HepG2 (cell line): ENCODE results near the gene GPR176. TPM values are rescaled to one million over a fixed set of nuclear protein-coding genes. Genes with fewer than 3 reads are reported as not detected.
"Not testable (repeated sequence)": the region's sequence is repeated elsewhere in the genome, so short reads cannot be mapped to it uniquely, and the experiment has no call there.

Experiments
- ATAC-seq: fragments of 200-7000 bp; cut with Tn5 transposase; 3 replicates; pipeline ENCODE4 v1.9.1; 2020; ENCODE audit warnings: mild to moderate bottlenecking, moderate library complexity
- BruUV-seq: library from RNA; stranded (reverse); fragments of 400-500 nt; replicated peaks from 2 replicates; lab custom pipeline; 2021; lab: Mats Ljungman, UMichigan
- CTCF ChIA-PET: fragments of 300-600 bp; formaldehyde crosslinking; extraction: SDS; loops from one replicate; lab custom pipeline; 2021; ENCODE audit warnings: low total read pairs, inconsistent platforms, low intra/inter-chr PET ratio; lab: Yijun Ruan, JAX
- POLR2A ChIA-PET: fragments of 350-600 bp; sonication (Branson Sonifier 250); formaldehyde crosslinking; loops from one replicate; lab custom pipeline; 2020; ENCODE audit warnings: antibody characterized with exemption, inconsistent platforms; lab: Yijun Ruan, JAX
- DNase-seq: peaks from one replicate; pipeline ENCODE4 v3.0.0-alpha.2; 2015; ENCODE audit warnings: low spot score
- FAIRE-seq: peaks from 3 replicates; lab custom pipeline; 2011; peaks lifted over from hg19 to GRCh38; lab: Jason Lieb, UNC
- H2AFZ ChIP-seq: one replicate; pipeline ENCODE4 v1.6.1; 2011; ENCODE audit warnings: low read length, inconsistent platforms
- H3K27ac ChIP-seq: fragments of 300-600 bp; 3 replicates; pipeline ENCODE4 v1.8.0; 2011; ENCODE audit warnings: mixed run types, mild to moderate bottlenecking, mixed read lengths, low read length, inconsistent platforms; ENCODE audit not compliant: insufficient read depth; ENCODE audit errors: extremely low read length
- H3K27me3 ChIP-seq, 2 experiments: fragments of 200-600 bp in 1 of 2; 2 replicates in 1 of 2; 3 replicates in 1 of 2; pipeline versions ENCODE4 v1.6.0 to v1.8.0; 2011; ENCODE audit warnings: low read length in 2 of 2, mild to moderate bottlenecking in 2 of 2, moderate library complexity in 2 of 2, inconsistent platforms in 1 of 2; ENCODE audit not compliant: insufficient read depth in 2 of 2, control insufficient read depth in 1 of 2
- H3K36me3 ChIP-seq, 2 experiments: fragments of 200-600 bp in 1 of 2; replicated peaks in 1 of 2; 2 replicates in 1 of 2; 3 replicates in 1 of 2; pipeline versions ENCODE4 v1.5.1 to v1.8.0; 2011; ENCODE audit warnings: low read length in 2 of 2, inconsistent platforms in 1 of 2; ENCODE audit not compliant: insufficient read depth in 2 of 2, control insufficient read depth in 1 of 2
- H3K4me1 ChIP-seq: 2 replicates; pipeline ENCODE4 v1.5.1; 2012; ENCODE audit warnings: low read length, inconsistent platforms; ENCODE audit not compliant: insufficient read depth
- H3K4me2 ChIP-seq: 2 replicates; pipeline ENCODE4 v1.6.0; 2011; ENCODE audit warnings: low read depth, low read length, inconsistent platforms
- H3K4me3 ChIP-seq, 3 experiments: fragments of 200-600 bp in 1 of 3; sonication (generic), shearing (Covaris generic) in 1 of 3; replicated peaks in 1 of 3; 2 replicates each; pipeline ENCODE4 v1.5.1; 2011 to 2016; ENCODE audit warnings: low read length in 3 of 3, inconsistent platforms in 2 of 3, low read depth in 2 of 3, mild to moderate bottlenecking in 2 of 3, control low read depth in 1 of 3, mixed read lengths in 1 of 3; ENCODE audit not compliant: insufficient read depth in 1 of 3
- H3K79me2 ChIP-seq: one replicate; pipeline ENCODE4 v1.6.1; 2011; ENCODE audit warnings: low read length, inconsistent platforms; ENCODE audit not compliant: insufficient read depth
- H3K9ac ChIP-seq: 2 replicates; pipeline ENCODE4 v1.6.0; 2011; ENCODE audit warnings: mild to moderate bottlenecking, low read depth, low read length, inconsistent platforms; ENCODE audit not compliant: insufficient read depth
- H3K9me3 ChIP-seq: 2 replicates; pipeline ENCODE4 v1.5.1; 2012; ENCODE audit warnings: mild to moderate bottlenecking, low read length
- H4K20me1 ChIP-seq: 2 replicates; pipeline ENCODE4 v1.6.0; 2011; ENCODE audit warnings: inconsistent platforms, mild to moderate bottlenecking, low read length, moderate library complexity; ENCODE audit not compliant: insufficient read depth
- BCL6 ChIP-seq: IDR thresholded peaks from 2 replicates; pipeline ENCODE4 v1.6.1; 2016; ENCODE audit warnings: missing genetic modification reagents, missing compliant biosample characterization
- FOXK1 ChIP-seq: sonication (generic); formaldehyde crosslinking; IDR thresholded peaks from 2 replicates; pipeline ENCODE4 v1.4.0; 2020; ENCODE audit warnings: low read depth, missing genetic modification reagents, borderline replicate concordance
- GLI4 ChIP-seq: sonication (generic); formaldehyde crosslinking; IDR thresholded peaks from 2 replicates; pipeline ENCODE4 v1.5.1; 2020; ENCODE audit warnings: missing genetic modification reagents, mild to moderate bottlenecking, moderate library complexity, borderline replicate concordance
- POLR2A ChIP-seq, 2 experiments: IDR thresholded peaks; 2 replicates each; pipeline ENCODE4 v1.6.1; 2011; ENCODE audit warnings: low read depth in 2 of 2, low read length in 2 of 2, mild to moderate bottlenecking in 1 of 2, moderate library complexity in 1 of 2; ENCODE audit not compliant: insufficient read depth in 1 of 2
- RARA ChIP-seq: IDR thresholded peaks from 2 replicates; pipeline ENCODE4 v1.6.1; 2016; ENCODE audit warnings: missing genetic modification reagents, missing compliant biosample characterization
- RBFOX2 ChIP-seq: fragments of 200-400 bp; formaldehyde crosslinking; IDR thresholded peaks from 2 replicates; pipeline ENCODE4 v1.6.1; 2017; ENCODE audit warnings: low read depth, mild to moderate bottlenecking, low read length
- SP5 ChIP-seq: IDR thresholded peaks from 2 replicates; pipeline ENCODE4 v1.6.1; 2016; ENCODE audit warnings: low read depth, borderline replicate concordance
- TBX3 ChIP-seq: fragments of 450-650 bp; IDR thresholded peaks from 2 replicates; pipeline ENCODE4 v1.6.1; 2017; ENCODE audit warnings: antibody characterized with exemption, mild to moderate bottlenecking, inconsistent platforms, borderline replicate concordance
- ZBTB7B ChIP-seq: sonication (generic); formaldehyde crosslinking; IDR thresholded peaks from 2 replicates; pipeline ENCODE4 v1.4.0; 2020; ENCODE audit warnings: missing genetic modification reagents
- ZC3H13 ChIP-seq: sonication (generic); formaldehyde crosslinking; IDR thresholded peaks from 2 replicates; pipeline ENCODE4 v1.8.1; 2023; ENCODE audit warnings: mild to moderate bottlenecking, missing genetic modification reagents, moderate library complexity
- ZFAT ChIP-seq: sonication (generic); formaldehyde crosslinking; conservative IDR thresholded peaks from 2 replicates; pipeline ENCODE4 v1.8.1; 2023; ENCODE audit warnings: missing genetic modification reagents, inconsistent platforms
- ZMAT3 ChIP-seq: sonication (generic); formaldehyde crosslinking; conservative IDR thresholded peaks from 2 replicates; pipeline ENCODE4 v1.7.0; 2021; ENCODE audit warnings: missing genetic modification reagents
- ZNF430 ChIP-seq: sonication (generic); formaldehyde crosslinking; IDR thresholded peaks from 2 replicates; pipeline ENCODE4 v1.9.0; 2021; ENCODE audit warnings: mild to moderate bottlenecking, missing genetic modification reagents
- WGBS: methylation state at CpG from one replicate; pipeline ENCODE4 v1.1.6; 2017; ENCODE audit warnings: low lambda C conversion rate; 5-methylcytosine and 5-hydroxymethylcytosine counted together
- in situ Hi-C: cut with HindIII; loops from 2 replicates; pipeline ENCODE4 v1.10.0; 2017; ENCODE audit warnings: low pct_unique_long_range_greater_than_20kb; ENCODE audit not compliant: extremely low pct_ligation_motif_present
- intact Hi-C: fragments of 100-400 bp; cut with micrococcal nuclease; formaldehyde crosslinking; loops from one replicate; pipeline ENCODE4 v1.10.0; 2022; ENCODE audit not compliant: unreplicated experiment
- polyA plus RNA-seq, 8 experiments: library from polyadenylated mRNA; depleted of rRNA in 3 of 8; stranded (reverse) in 7 of 8; unstranded in 1 of 8; fragments of >200 nt; fragmentation: Illumina TruSeq in 4 of 8; extraction: Trizol in 4 of 8; gene quantifications; 2 replicates each; pipeline versions ENCODE4 v1.2.1 to v1.2.3, GENCODE V29; 2011 to 2016; ENCODE audit warnings: low read depth in 4 of 8, missing spikeins in 1 of 8, mixed read lengths in 1 of 8; ENCODE audit not compliant: insufficient read depth in 1 of 8
- total RNA-seq, 5 experiments: library from RNA; depleted of rRNA; stranded (reverse); fragments of >200 nt; fragmentation: Illumina TruSeq; extraction: Trizol; gene quantifications; 2 replicates each; pipeline ENCODE4 v1.2.3, GENCODE V29; 2016; ENCODE audit warnings: low read depth in 1 of 5

The GPR176 gene
- total and polyA plus RNA-seq, 2 of the 13 experiments (the other 11 are each of a cell fraction or from before 2014, with no cell fraction given) = 0.11 to 0.20 TPM

- TF ChIP-seq POLR2A (IDR thresholded peaks at IDR 0.05; ENCODE audit: insufficient read depth in 1 of 2, low read depth in 2 of 2, low read length in 2 of 2) = no peak
- TF ChIP-seq SP5 = no peak
- no peak for TF ChIP-seq RBFOX2
- no peak for TF ChIP-seq ZMAT3
- TF ChIP-seq ZBTB7B (CRISPR knock-in tag) = no peak
- no peak for TF ChIP-seq ZFAT (CRISPR knock-in tag)
- no peak for TF ChIP-seq RARA
- no peak for TF ChIP-seq GLI4 (CRISPR knock-in tag)
- no peak for TF ChIP-seq ZNF430 (CRISPR knock-in tag)
- no peak for TF ChIP-seq FOXK1 (CRISPR knock-in tag)
- no peak for TF ChIP-seq ZC3H13
- TF ChIP-seq TBX3 = no peak
- TF ChIP-seq, all 625 proteins: peak for 0
- no peaks in the 10 kb centered on the region for H3K36me3 ChIP-seq
- no peak overlapping the region for H3K4me3 ChIP-seq
- H2AFZ ChIP-seq = no peak overlapping the region
- ChIA-PET POLR2A (no interaction called here), CTCF (no interaction called here)
- no peak overlapping the region for H3K27ac ChIP-seq
- no peaks in the 10 kb centered on the region for H3K9me3 ChIP-seq
- in situ Hi-C loops (no loop called here), intact Hi-C loops (no loop called here)
- WGBS = 59% methylated on average over 1 of the region's 1 CpG
- no peaks in the 10 kb centered on the region for H3K79me2 ChIP-seq
- H3K27me3 ChIP-seq = 0 out of 5 replicates have a peak, but pooled peaks cover 0 to 4% of the 10 kb centered on the region in 2 experiments
- FAIRE-seq (no peak), DNase-seq (no peak), ATAC-seq (no peak)
- no peaks in the 10 kb centered on the region for H4K20me1 ChIP-seq
- no TSS peak for BruUV-seq
- no peak overlapping the region for H3K9ac ChIP-seq
- H3K4me1 ChIP-seq = peaks cover 9% of the 10 kb centered on the region; the same call in 1 of the 2 replicates
- H3K4me2 ChIP-seq = no peak overlapping the region
These were observed 24.0 kb downstream of the GPR176 start for GRCh38 chr15:39896101-39896500.

DNA sequence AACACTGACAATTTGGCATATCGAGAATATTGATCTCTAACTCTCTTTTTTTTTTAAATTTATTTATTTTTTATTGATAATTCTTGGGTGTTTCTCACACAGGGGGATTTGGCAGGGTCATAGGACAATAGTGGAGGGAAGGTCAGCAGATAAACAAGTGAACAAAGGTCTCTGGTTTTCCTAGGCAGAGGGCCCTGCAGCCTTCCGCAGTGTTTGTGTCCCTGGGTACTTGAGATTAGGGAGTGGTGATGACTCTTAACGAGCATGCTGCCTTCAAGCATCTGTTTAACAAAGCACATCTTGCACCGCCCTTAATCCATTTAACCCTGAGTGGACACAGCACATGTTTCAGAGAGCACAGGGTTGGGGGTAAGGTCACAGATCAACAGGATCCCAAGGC lies 27.0 kb downstream of the GPR176 start:
- H3K9me3 ChIP-seq, H3K79me2 ChIP-seq, intact Hi-C loops, H3K4me2 ChIP-seq, ATAC-seq, H4K20me1 ChIP-seq, H3K4me3 ChIP-seq, H3K27ac ChIP-seq, H3K27me3 ChIP-seq, DNase-seq, BruUV-seq, in situ Hi-C loops, POLR2A ChIA-PET, H3K36me3 ChIP-seq, FAIRE-seq, H2AFZ ChIP-seq, H3K9ac ChIP-seq, CTCF ChIA-PET: not testable (repeated sequence)
- peaks cover 37% of the 10 kb centered on the region for H3K4me1 ChIP-seq
- WGBS = 14% methylated on average over 2 of the region's 4 CpGs
- TF ChIP-seq BCL6 = 0 out of 2 replicates have a peak, but pooled peaks have one; percentile 29
- TF ChIP-seq, all 625 proteins: peak for 1; not testable (repeated sequence) for 624
